GM18520 (cell line): ENCODE results near the gene CRIP3.

ENCODE experiments used
- ATAC-seq: cut with Tn5 transposase; IDR thresholded peaks from one replicate; pipeline ENCODE4 v1.9.1; 2021; ENCODE audit not compliant: unreplicated experiment

The CRIP3 gene

DNA sequence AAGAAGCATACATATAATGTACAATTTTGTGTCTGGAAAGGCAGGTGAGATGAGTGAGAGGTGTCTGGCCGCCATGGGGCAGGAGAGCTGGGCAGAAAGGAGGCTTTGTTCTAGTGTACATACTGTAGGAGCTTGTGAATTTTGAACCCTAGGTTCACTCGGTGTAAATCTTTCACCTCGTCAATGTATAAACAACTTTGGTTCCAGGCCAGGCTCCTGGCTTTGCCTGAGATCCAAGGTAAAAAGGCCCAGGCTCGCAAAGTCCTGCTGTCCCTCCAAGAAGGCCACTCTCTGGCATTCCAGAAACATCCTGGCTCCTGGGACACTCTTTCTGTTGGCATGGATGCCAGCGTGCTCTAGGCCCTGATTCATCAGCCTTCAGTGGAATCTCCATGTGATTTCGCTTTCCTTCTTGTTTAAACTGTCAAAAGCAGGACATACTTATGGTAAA is 17.7 kb downstream of the CRIP3 start:
- ATAC-seq, result no peak

GRCh38 chr6:43290339-43290904 is 18.2 kb downstream of the CRIP3 start:
- ATAC-seq, result no peak

GRCh38 chr6:43287717-43288679 is 20.6 kb downstream of the CRIP3 start:
- no peak for ATAC-seq

- ATAC-seq, result no peak
Observed at GRCh38 chr6:43286980-43287716, 21.5 kb downstream of the CRIP3 start.

DNA sequence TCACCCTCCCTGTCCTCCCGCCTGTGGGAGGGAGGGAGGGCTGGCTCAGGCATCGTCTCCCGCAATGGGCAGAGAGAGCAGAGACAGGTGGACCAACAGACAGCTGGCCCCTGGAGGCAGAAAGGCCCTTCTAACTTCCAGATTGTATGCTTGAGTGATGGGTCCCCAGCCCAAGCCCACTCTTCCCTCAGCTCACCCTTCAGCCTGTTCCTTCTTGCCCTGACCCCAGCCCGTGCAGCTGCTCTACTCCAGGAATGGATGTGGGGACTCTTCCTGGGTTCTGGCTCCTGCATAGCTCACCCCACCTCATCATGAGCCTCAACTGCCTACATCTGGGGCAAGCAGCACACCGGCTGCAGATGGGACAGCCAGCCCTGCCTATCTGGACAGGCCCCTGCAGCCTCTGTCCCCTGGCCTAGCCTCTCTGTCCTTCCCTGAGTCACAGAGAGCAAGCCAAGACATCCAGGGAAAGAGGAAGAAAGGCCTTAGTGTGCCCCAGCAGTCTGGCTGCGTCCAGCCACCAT is 22.1 kb downstream of the CRIP3 start:
- ATAC-seq, result no peak

DNA sequence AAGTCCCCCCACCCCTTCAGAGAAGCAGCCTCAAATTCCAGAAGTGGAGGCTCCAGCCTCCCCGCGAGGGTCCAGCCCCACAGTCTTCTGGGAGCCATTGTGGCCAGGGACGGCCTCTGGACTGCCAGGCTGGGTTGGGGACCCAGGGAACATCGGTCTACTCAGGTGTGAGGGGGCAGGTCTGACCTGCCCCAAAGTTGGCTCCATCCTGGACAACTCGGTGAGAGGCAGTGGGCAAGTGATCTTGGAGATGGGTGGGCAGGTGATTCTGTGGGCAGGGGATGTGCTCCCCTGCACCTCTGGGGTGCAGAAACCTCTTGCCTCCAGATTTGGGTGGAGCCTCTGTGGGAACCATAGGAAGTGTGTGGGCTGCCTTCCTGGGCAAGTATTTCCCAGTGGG is 22.8 kb downstream of the CRIP3 start:
- no peak for ATAC-seq

- ATAC-seq, result no peak
Observed at GRCh38 chr6:43284991-43285781, 23.4 kb downstream of the CRIP3 start.

DNA sequence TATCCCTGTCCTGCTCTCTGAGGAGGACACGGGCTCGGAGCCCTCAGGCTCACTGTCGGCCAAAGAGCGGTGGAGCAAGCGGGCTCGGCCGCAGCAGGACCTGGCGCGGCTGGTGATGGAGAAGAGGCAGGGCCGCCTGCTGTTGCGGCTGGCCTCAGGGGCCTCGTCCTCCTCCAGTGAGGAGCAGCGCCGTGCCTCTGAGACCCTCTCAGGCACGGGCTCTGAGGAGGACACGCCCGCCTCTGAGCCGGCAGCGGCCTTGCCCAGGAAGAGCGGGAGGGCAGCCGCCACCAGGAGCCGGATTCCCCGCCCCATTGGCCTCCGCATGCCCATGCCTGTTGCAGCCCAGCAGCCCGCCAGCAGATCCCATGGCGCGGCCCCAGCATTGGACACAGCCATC is 24.7 kb downstream of the CRIP3 start:
- ATAC-seq, result no peak

- ATAC-seq, result no peak
Observed at GRCh38 chr6:43283514-43283901, 25.1 kb downstream of the CRIP3 start.

DNA sequence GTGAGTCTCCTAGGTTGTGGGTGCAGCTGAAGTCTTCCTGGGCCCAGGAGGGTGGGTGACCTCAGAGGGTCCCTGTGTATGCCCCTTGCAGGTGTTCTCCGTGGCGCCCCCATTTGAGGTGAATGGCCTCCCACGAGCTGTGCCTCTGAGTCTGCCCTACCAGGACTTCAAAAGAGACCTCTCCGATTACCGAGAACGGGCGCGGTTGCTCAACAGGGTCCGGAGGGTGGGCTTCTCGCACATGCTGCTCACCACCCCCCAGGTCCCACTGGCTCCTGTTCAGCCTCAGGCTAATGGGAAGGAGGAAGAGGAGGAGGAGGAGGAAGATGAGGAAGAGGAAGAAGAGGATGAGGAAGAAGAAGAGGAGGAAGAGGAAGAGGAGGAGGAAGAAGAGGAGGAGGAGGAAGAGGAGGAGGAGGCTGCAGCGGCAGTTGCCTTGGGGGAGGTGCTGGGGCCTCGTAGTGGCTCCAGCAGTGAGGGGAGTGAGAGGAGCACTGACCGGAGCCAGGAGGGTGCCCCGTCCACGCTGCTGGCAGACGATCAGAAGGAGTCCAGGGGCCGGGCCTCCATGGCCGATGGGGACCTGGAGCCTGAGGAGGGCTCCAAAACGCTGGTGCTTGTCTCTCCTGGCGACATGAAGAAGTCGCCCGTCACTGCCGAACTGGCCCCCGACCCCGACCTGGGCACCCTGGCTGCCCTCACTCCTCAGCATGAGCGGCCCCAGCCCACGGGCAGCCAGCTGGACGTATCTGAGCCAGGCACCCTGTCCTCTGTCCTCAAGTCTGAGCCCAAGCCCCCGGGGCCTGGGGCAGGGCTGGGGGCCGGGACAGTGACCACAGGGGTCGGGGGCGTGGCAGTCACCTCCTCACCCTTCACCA is 25.8 kb downstream of the CRIP3 start:
- ATAC-seq, result no peak

GRCh38 chr6:43282060-43282459 is 26.6 kb downstream of the CRIP3 start:
- no peak for ATAC-seq

GRCh38 chr6:43280234-43280633 is 28.4 kb downstream of the CRIP3 start:
- ATAC-seq, result no peak

GRCh38 chr6:43278524-43279078 is 30.0 kb downstream of the CRIP3 start:
- no peak for ATAC-seq

GRCh38 chr6:43277643-43278523 is 30.7 kb downstream of the CRIP3 start:
- no peak for ATAC-seq

- ATAC-seq, result no peak
Observed at GRCh38 chr6:43277306-43277642, 31.4 kb downstream of the CRIP3 start.

DNA sequence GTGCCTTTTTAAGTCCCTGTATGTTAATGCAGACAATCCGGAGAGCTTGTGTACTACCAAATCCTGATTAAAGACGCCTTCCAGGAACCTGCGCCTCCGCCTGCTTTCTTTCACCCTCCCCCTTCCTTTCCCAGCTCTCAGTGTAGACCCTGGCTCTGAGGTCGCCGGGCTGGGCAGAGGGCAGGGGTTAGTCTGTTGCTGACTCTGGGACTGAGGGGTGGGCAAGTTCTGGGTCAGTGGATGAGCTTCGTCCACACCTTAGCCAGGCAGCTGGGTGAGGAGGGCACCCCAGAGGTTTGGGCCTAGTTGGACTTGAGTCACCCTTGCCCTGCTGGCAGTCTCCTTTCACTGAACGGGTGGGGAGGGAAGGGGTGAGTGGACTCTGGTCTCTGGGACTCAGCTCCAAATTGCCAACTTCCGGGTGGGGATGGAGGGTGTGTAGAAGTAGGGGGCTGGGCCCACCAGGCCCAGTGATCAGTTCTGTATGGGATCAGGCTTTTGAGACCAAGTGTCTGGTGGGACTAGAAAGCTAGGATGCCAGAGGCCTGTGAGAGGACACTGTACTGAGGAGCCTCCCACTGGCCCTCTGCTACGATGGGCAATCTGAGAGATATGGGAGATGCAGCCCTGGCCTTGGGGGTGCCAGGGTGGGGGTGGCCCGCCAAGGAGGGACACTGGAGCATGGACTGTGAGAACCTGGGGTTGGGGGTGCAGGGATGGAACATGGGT is 31.9 kb downstream of the CRIP3 start:
- no peak for ATAC-seq

DNA sequence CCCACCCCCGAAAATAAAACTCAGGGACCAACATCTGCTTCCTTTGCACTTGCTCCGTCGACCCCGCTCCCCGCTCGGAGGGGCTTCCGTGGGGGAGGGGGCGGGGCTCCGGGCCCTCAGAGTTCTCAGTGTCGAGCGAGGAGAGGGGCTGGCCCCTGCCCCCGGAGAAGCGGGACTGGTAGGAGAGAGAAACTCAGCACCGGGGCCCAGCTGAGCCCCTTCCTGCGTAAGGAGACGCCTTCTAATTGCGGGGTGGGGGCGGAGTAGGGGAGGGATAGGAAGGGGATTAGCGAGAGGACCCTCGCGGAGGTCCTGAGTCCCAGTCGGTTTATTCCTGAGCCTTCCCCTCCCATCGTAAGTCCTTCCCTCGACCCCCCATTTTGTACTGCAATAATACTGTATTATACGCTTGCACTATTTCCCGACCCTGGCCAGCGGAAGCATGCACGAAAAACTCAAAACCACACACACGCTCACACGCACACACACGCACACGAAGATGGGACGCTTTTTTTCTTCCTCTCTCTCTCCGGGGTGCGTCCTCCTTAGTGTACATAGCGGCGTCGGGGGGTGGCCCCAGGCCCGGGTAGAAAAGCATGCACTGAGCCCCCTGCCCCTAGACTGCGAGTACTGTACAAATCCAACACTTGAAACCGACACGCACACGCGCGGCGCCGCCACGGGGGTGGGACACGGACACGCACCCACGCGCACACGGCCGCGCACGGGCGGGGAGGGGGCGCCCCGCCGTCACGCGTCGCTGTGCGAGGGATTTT is 32.6 kb downstream of the CRIP3 start:
- ATAC-seq, result no peak
